Tibial artery (tissue), 4 donors: ENCODE measurements around the gene RALGPS2.
A peak's percentile ranks its signal among the peaks of the same experiment; 100 is the strongest.
"Not testable (repeated sequence)": the region's sequence is repeated elsewhere in the genome, so short reads cannot be mapped to it uniquely, and the experiment has no call there.

ENCODE experiments used
- DNase-seq, 2 donors: peaks; one replicate each; pipeline ENCODE4 v3.0.0-alpha.2; 2019
- H3K27ac ChIP-seq, 2 donors: fragments of 200-600 bp; sonication (generic) in 1 of 2; 1 replicate in 1 of 2; 2 replicates in 1 of 2; pipeline ENCODE4 v1.5.1; 2018 to 2019; ENCODE audit warnings: mild to moderate bottlenecking in 1 of 2
- H3K27me3 ChIP-seq, 2 donors: fragments of 200-600 bp; sonication (generic) in 1 of 2; one replicate each; pipeline versions ENCODE4 v1.5.1 to v1.6.0; 2016 to 2019
- H3K36me3 ChIP-seq, 3 donors: fragments of 200-600 bp; sonication (generic) in 2 of 3; one replicate each; pipeline ENCODE4 v1.5.1; 2016 to 2019; ENCODE audit warnings: mild to moderate bottlenecking in 2 of 3
- H3K4me1 ChIP-seq, 4 donors: fragments of 200-600 bp; sonication (generic) in 2 of 4; 1 replicate in 3 of 4; 2 replicates in 1 of 4; pipeline ENCODE4 v1.5.1; 2016 to 2019
- H3K4me3 ChIP-seq, 2 donors: fragments of 200-600 bp; sonication (generic) in 1 of 2; 1 replicate in 1 of 2; 2 replicates in 1 of 2; pipeline ENCODE4 v1.5.1; 2018 to 2019; ENCODE audit warnings: mild to moderate bottlenecking in 2 of 2
- H3K9me3 ChIP-seq, 3 donors: fragments of 200-600 bp; sonication (generic) in 1 of 3; one replicate each; pipeline ENCODE4 v1.5.1; 2016 to 2019
- intact Hi-C: fragments of 100-400 bp; cut with DNase I; formaldehyde crosslinking; loops from one replicate; pipeline ENCODE4 v1.15.0; 2023; ENCODE audit warnings: low total_unique reads
- TF ChIP-seq, protein P1 (sequence below), 2 experiments: fragments of 200-600 bp in 1 of 2; fragments of 450-650 bp in 1 of 2; IDR thresholded peaks; one replicate each; pipeline ENCODE4 v1.5.1; 2017 to 2019; ENCODE audit warnings: antibody characterized with exemption in 2 of 2, mild to moderate bottlenecking in 1 of 2, moderate library complexity in 1 of 2

The RALGPS2 gene

DNA sequence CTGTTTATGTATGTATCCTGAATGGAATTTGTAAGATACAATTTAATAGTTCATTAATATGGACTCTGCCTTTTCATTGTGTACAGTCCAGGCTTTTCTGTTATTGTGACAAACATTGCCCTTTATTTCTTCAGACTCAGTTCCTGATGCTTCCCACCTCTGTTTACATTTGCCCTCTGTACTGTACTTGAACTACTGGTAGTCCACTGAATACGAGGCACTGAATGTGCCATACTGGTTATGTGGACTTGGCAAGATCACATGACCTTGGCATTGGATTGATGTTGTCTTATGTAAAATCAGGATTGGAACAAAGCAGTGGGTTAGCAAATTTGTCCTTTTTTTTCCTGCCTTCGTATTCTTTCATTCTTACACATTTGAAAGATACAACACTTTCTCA, 27.8 kb downstream of the RALGPS2 start:
- Histone ChIP-seq H3K4me3 (no peak overlapping the region), H3K27ac (no peak overlapping the region), H3K27me3 (no peaks in the 10 kb centered on the region), H3K36me3 (no peaks in the 10 kb centered on the region), H3K4me1 (peaks cover 0 to 3% (median 0%) of the 10 kb centered on the region in 4 donors), H3K9me3 (no peaks in the 10 kb centered on the region)
- intact Hi-C loops: loop anchor here (2.0 kb wide), 2 partner anchors 210 to 220 kb away; no protein-coding TSS in a partner anchor
- DNase-seq: no peak
- TF ChIP-seq, protein P1, sequence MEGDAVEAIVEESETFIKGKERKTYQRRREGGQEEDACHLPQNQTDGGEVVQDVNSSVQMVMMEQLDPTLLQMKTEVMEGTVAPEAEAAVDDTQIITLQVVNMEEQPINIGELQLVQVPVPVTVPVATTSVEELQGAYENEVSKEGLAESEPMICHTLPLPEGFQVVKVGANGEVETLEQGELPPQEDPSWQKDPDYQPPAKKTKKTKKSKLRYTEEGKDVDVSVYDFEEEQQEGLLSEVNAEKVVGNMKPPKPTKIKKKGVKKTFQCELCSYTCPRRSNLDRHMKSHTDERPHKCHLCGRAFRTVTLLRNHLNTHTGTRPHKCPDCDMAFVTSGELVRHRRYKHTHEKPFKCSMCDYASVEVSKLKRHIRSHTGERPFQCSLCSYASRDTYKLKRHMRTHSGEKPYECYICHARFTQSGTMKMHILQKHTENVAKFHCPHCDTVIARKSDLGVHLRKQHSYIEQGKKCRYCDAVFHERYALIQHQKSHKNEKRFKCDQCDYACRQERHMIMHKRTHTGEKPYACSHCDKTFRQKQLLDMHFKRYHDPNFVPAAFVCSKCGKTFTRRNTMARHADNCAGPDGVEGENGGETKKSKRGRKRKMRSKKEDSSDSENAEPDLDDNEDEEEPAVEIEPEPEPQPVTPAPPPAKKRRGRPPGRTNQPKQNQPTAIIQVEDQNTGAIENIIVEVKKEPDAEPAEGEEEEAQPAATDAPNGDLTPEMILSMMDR (IDR thresholded peaks at IDR 0.05): no peak

- DNase-seq, H3K9me3 ChIP-seq, H3K27ac ChIP-seq, H3K4me1 ChIP-seq, H3K36me3 ChIP-seq, H3K27me3 ChIP-seq, H3K4me3 ChIP-seq, intact Hi-C loops: not testable (repeated sequence)
Measured at GRCh38 chr1:178754655-178755256, 29.7 kb downstream of the RALGPS2 start.

- DNase-seq: no peak
Measured at GRCh38 chr1:178768423-178768822, 43.4 kb downstream of the RALGPS2 start.

GRCh38 chr1:178772952-178773351, 47.9 kb downstream of the RALGPS2 start:
- intact Hi-C loops: loop anchor here (2.0 kb wide), 1 partner anchor 230 kb away; no protein-coding TSS in a partner anchor
- TF ChIP-seq, protein P1 (IDR thresholded peaks at IDR 0.05): no peak
- Histone ChIP-seq H3K36me3 (no peaks in the 10 kb centered on the region), H3K27me3 (no peaks in the 10 kb centered on the region), H3K4me1 (no peaks in the 10 kb centered on the region), H3K27ac (no peak overlapping the region), H3K4me3 (no peak overlapping the region), H3K9me3 (peaks cover 0 to 12% (median 9%) of the 10 kb centered on the region in 3 donors)
- no peak for DNase-seq

More at GRCh38 chr1:178768423-178768822, 43.4 kb downstream of the RALGPS2 start:
- H3K36me3 ChIP-seq: peaks cover 0 to 5% (median 0%) of the 10 kb centered on the region in 3 donors
- TF ChIP-seq, protein P1 (IDR thresholded peaks at IDR 0.05): peak in 1 of 2 experiments; percentile 47
- H3K9me3 ChIP-seq: peaks cover 0 to 32% (median 27%) of the 10 kb centered on the region in 3 donors
- H3K4me3 ChIP-seq: no peak overlapping the region
- H3K27me3 ChIP-seq: no peaks in the 10 kb centered on the region
- H3K27ac ChIP-seq: no peak overlapping the region
- intact Hi-C loops: no loop called here
- H3K4me1 ChIP-seq: no peaks in the 10 kb centered on the region

DNA sequence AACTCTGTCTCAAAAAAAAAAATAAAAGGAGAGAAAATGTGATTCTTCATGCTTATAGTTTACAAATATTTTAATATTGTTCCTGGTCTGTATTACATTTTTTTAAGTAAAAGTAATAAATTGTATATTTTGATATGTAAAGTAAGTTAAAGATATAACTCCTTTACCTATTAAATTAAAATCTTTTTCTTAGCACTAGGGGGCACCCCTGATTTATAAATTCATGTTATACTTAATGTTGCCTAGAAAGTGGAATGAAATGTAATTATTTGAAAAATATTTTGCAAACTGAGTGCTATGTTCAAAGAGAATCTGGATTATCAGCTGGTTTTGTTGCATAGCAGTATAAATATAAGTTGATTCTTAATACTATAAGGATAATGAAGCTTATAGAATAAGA, 49.2 kb downstream of the RALGPS2 start:
- DNase-seq: no peak
- Histone ChIP-seq H3K27me3 (no peaks in the 10 kb centered on the region), H3K4me1 (no peaks in the 10 kb centered on the region), H3K4me3 (no peak overlapping the region), H3K36me3 (no peaks in the 10 kb centered on the region), H3K9me3 (peaks cover 0 to 6% (median 4%) of the 10 kb centered on the region in 3 donors), H3K27ac (no peak overlapping the region)
- TF ChIP-seq, protein P1 (IDR thresholded peaks at IDR 0.05): peak; percentile 28 to 37
- intact Hi-C loops: no loop called here

DNA sequence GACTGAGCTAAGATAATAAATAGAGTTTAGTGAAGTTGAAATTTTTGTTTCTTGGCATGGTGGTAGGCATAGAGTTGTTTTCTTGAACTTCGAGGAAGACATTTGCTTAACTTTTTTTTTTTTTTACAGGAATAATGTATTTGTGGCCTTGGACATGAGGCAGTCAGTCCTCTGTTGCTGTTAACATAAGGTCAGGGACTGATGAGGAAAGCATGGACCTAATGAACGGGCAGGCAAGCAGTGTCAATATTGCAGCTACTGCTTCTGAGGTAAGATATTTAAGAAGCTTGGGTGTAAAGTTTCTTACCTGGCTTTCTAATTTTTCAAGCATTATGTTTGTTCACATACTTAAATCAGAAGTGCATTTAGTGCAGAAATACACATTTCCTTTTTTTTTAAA, 51.5 kb downstream of the RALGPS2 start:
- H3K36me3 ChIP-seq: no peaks in the 10 kb centered on the region
- H3K27ac ChIP-seq: no peak overlapping the region
- DNase-seq: no peak
- no peak overlapping the region for H3K4me3 ChIP-seq
- no peaks in the 10 kb centered on the region for H3K27me3 ChIP-seq
- H3K4me1 ChIP-seq: no peaks in the 10 kb centered on the region
- intact Hi-C loops: no loop called here
- no peaks in the 10 kb centered on the region for H3K9me3 ChIP-seq
- TF ChIP-seq, protein P1 (IDR thresholded peaks at IDR 0.05): no peak
